ENCODE data around the gene GC.

GRCh38 chr4:71711044-71711984 lies 72.6 kb downstream of the GC start:
- TF ChIP-seq EZH2 (IDR thresholded peaks at IDR 0.05), result no peak
- no peak for TF ChIP-seq CTCF (IDR thresholded peaks at IDR 0.05 in 2 of 3, conservative IDR thresholded peaks at IDR 0.05 in 1 of 3; ENCODE audit: borderline replicate concordance in 1 of 3, insufficient read depth in 1 of 3, low read depth in 2 of 3, low read length in 2 of 3)
- no peak for TF ChIP-seq JUND (IDR thresholded peaks at IDR 0.05)
- TF ChIP-seq ZFX (IDR thresholded peaks at IDR 0.05), result no peak
- no peak for TF ChIP-seq YY1 (IDR thresholded peaks at IDR 0.05; ENCODE audit: extremely low read depth, insufficient replicate concordance, low read depth, low read length)
- TF ChIP-seq POLR2AphosphoS5 (IDR thresholded peaks at IDR 0.05; ENCODE audit: low read depth, low read length), result no peak
- no peak for TF ChIP-seq CBX3 (IDR thresholded peaks at IDR 0.05; ENCODE audit: low read depth)
- TF ChIP-seq SIN3A (IDR thresholded peaks at IDR 0.05; ENCODE audit: low read depth), result no peak
- no peak for TF ChIP-seq ELF1 (IDR thresholded peaks at IDR 0.05; ENCODE audit: borderline replicate concordance, low read depth)
